Left colon (tissue), 2 donors: ENCODE results near the gene XYLT2. TPM values are rescaled to one million over a fixed set of nuclear protein-coding genes. Genes with fewer than 3 reads are reported as not detected.

Experiments used
- ATAC-seq: fragments of 200-7000 bp; cut with Tn5 transposase; one replicate; pipeline ENCODE4 v1.9.1; 2020; ENCODE audit warnings: mild to moderate bottlenecking, moderate library complexity
- DNase-seq, 2 donors: peaks; one replicate each; pipeline ENCODE4 v3.0.0-alpha.2; 2020
- intact Hi-C, 2 donors: fragments of 100-400 bp; cut with DNase I in 1 of 2; cut with micrococcal nuclease in 1 of 2; formaldehyde crosslinking; loops; one replicate each; pipeline versions ENCODE4 v1.11.2 to v1.14.0; 2022; cut with DNase I, micrococcal nuclease
- total RNA-seq, 2 donors: library from RNA; stranded (reverse); fragmentation: NEBNext Ultra II Directional; extraction: Animal tissue kit (Norgen Biotek cat#: 25700); gene quantifications; one replicate each; pipeline ENCODE4 v1.2.1, GENCODE V29; 2021
- donor health status: DM: no; HTN: no; CAD: no.
- donor health status: DM: yes; HTN: yes; CAD: no.

XYLT2 gene
- total RNA-seq, 2 donors from 2014 or later = 18.1 to 20.2 TPM

DNA sequence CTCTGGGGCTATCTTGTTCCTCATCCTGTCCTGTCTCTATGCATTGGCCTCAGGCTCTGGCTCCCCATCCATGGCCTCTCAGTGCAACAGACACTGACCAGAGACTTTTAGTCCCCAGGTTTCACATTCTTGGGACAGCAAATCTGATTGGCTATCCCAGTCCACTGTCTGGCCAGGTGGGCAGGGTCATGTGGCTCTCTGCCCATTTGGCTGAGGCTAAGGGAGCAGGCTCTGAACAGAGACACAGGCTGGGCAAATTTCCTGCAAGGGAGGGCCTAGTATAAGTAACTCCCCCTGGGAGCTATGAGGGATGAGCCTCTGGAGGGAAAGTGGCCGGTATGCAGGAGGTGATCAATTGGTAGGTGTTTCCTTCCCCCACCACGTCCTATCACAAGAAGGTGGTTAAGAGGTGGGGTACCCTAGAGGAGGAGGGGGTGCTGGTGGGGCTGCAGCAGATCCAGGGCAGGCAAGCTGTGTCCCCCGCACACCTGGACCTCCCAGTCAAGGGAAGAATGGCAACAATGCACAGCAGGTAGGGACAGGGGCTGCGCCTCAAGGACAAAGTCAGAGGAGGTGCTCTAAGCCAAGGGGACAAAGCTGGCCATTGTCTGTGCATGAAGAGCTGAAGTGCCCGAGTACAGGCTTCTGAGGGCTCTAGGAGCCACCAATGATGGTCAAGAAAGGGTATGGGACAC, 13.2 kb downstream of the XYLT2 start:
- intact Hi-C loops = no loop called here
- ATAC-seq (no peak), DNase-seq (peak in 1 of 2 donors; percentile 15)

DNA sequence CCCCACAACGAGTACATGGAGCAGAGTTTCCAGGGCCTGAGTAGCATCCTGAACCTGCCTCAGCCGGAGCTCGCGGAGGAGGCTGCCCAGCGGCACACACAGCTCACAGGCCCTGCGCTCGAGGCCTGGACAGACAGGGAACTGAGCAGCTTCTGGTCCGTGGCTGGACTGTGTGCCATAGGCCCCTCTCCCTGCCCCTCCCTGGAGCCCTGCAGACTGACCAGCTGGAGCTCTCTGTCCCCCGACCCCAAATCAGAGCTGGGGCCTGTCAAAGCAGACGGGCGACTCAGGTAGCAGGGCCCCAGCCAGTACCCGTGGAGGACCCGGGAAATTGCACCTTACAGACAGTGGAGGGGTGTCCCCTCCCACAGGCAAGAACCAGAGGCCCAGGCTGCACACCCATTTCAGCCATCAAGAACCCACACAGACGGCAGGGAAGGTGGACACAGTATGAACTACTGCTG, 14.1 kb downstream of the XYLT2 start:
- ATAC-seq (no peak), DNase-seq (peak in 1 of 2 donors; percentile 20)
- intact Hi-C loops = no loop called here

DNA sequence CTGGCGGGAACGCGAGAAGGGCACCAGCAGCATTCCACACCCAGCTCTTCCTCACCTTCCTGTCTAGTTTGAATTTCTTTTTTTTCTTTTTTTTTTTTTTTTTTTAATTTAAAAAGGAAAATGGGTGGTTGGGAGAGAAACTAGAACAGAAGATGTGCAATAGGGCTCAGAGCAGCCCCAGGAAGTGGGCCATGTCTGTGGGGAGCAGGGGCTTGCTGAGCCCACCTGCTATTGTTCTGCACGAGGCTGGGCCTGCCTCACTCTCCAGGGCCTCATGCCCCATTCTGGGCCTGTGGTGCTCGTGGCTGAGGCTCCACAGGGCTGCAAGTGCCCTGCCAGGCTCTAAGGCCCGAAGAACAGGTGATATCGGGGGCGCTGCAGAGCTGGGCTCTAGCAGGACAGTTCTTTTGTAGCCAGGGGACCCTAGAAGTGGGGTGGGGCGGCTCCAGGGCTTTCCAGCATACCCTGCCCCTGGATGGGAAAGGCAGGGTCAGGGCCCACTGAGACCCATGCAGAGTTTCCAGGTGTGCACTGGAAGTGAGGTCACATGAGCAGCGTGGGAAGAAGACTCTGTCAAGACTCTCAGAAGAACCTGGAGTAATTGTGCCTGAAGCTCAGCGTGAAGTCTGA, 14.7 kb downstream of the XYLT2 start:
- ATAC-seq = no peak
- peak in 1 of 2 donors; percentile 15 for DNase-seq
- intact Hi-C loops = no loop called here

DNA sequence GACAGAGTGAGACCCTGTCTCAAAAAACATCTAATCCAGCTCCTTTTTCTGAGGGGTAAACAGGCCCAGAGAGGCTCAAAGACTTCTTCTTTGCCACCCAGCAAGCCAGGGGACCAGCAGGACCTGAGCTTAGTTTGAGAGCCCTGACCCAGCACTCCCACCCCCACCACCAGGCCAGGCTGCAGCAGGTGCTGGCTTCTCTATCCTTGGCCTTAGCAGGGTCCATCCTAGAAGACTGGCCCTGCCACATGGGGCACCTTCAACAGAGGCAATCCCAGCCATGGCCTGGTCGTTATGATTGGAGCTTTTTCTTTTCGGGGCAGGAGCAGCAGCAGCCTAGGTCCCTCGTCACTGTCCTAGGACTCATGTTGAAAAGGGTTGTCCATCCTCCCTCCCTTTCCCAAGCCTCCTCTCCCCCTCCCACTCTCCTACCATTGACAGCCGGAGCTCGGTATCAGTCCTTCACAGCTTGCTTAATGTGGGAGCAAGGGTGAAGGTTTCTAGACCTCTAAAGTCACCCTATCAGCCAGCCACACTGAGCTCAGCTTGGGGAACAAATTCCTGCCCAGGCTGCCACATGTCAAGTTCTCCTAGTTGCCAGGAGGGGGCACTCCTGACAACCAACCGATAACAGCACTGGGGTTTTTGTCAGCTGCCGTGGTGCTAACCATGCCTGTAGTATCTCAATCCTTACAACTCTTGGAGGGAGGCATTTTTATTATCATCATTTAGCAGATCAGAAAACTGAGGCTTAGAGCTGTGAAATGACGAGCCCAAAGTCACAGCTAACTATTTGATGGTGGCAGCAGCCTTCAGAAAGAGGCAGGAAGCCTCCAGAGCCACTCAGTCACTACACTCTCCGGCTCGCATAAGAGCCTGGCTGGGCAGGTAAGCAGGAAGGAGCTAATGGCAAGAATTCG, 15.9 kb downstream of the XYLT2 start:
- ATAC-seq (peak; percentile 82), DNase-seq (peak; percentile 46 to 65)
- intact Hi-C loops = no loop called here

DNA sequence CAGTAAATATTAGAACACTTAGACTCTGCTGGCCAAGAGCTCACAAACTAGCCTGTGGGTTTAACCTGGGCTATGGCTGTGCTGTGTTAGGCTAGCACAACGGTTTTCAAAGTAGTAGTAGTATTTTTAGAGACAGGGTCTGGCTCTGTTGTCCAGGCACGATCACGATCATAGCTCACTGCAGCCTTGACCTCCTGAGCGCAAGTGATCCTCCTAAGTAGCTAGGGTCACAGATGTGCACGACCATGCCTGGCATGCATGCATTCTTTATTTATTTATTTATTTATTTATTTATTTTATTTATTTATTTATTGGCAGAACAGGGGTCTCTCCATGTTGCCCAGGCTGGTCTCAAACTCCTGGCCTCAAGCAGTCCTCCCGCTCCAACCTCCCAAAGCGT, 16.7 kb downstream of the XYLT2 start:
- ATAC-seq (no peak), DNase-seq (peak in 1 of 2 donors; percentile 15)
- intact Hi-C loops = no loop called here

DNA sequence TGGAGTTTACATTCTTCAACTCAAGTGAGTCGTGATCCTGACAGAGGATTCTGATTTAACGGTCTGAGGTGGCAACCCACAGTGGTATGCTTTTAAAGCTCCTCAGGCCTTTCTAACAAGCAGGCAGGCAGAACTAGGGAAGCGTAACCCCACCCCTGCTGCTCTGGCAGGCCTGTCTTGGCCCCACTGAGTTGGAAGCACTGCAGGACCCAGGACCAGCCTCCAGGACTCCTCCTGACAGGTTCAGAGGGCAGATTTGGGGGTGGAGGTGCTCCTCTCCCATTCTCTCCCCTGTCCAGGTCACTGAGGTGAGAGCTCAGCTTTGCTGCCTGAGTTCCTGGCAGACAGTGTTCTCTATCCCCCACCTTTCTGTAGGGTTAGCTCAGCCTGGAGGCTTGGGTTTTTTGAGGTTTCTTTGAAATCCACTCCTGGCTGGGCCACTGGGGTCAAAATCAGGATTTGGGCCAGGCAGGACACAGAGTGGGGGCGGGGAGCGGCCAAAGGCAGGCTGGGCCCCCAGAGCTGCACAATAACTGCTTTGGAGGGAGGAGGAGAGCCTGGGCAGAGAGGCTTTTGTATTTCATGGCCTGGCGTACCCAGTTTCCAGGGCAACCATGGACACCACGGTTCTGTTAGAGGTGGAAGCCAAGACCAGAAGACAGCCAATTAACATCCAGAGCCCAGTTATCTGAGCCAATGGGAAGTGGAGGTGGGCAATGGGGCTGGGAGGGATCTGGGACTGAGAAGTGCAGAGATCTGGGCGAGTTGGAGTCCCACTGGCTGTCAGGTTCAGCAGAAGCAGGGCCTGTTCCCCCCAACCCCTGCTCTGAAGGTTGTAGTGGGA, 17.5 kb downstream of the XYLT2 start:
- peak in 1 of 2 donors; percentile 23 for DNase-seq
- ATAC-seq = no peak
- intact Hi-C loops = no loop called here

DNA sequence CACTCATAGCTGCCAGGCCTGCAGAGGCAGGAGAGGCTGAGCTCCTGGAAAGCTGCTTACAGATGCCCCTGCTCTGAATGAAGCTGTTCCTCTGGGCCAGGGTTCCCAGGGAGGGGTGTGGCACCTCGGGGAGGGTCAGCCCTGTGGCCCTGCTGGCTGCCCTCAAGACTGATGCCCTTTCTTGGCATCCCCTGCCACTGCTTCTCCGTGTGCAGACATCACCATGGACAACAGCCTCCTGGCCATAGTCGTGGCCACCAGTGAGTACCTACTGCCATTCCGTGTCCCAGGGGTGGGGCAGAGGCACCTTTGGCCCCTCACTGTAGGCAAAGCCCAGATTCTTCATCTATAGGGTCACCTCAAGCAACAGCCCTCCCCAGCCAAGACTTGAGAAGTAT, 18.1 kb downstream of the XYLT2 start:
- ATAC-seq (peak; percentile 9), DNase-seq (peak in 1 of 2 donors; percentile 16)
- intact Hi-C loops = no loop called here

DNA sequence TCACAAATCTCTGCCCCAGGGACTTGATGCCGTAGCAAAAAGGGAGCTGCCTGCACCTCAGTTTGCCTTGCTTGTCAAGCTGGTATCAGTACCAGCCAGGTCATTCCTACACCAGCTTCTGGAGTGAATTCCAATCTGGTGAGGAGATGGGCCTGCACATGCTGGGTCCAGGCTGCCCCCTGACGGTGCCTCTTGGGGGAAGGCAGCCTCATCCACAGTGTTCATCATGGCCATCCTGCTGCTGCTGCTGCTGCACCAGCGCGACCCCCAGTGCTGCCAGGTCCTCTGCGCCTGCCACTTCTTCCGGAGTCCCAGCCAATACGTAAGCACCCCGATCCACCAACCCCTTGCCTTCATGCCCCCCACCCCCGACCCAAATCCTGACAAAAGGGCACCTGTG, 18.8 kb downstream of the XYLT2 start:
- DNase-seq (no peak), ATAC-seq (no peak)
- intact Hi-C loops = no loop called here

DNA sequence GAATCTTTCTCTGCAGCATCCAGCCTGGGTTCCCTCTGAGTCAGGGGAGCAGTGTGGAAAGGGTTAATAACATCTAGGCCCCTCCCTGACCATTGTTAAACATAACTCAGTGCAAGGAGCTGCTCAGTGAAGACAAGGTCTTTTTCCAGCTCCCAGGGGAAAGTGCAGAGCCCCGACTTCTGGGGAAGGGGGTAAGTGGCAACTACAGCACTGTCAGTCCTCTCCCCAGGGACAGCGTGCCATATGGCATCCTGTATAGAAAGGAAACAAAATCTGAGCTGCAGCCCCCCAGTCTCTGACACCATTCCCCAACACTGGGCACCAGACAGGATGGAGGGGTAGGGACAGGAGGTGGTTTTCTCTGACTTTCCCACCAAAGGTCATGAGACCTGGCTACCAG, 19.2 kb downstream of the XYLT2 start:
- DNase-seq (no peak), ATAC-seq (no peak)
- intact Hi-C loops = no loop called here

DNA sequence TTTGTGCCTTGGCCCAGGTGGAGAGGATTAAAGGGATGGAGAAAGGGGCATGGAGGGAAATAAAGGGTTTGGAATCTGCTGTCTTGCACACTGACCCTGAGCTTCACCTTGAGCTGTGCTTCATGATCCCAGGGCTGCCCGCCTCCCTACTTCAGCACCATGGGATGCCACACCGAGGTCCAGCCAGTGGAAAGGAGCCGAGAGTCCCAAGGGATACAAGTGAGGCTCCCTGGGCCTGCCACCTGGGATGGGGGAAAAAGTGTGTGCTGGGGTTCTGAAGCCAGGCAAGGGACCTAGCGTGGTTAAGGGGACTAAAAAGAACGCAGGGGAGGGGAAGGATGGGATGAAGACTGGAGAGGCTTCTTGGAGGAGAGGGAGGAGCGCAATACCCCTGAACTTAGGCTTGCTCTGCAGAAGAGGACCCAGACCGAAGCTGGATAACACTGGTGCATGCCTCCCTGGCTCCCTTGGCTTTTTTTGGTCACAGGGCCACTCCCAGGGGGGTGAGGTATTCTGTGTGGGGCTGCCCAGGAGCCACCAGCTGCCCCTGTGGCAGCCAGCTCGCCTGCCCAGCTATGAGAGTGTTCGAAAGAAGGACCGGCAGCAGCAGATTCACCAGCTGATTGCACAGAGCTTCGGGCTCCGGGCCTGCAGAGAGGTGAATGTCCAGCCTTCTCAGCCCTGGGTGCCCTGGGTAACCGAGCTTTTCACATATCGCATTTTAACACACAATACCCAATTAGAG, 19.9 kb downstream of the XYLT2 start:
- peak in 1 of 2 donors; percentile 18 for DNase-seq
- intact Hi-C loops = no loop called here
- ATAC-seq = no peak

DNA sequence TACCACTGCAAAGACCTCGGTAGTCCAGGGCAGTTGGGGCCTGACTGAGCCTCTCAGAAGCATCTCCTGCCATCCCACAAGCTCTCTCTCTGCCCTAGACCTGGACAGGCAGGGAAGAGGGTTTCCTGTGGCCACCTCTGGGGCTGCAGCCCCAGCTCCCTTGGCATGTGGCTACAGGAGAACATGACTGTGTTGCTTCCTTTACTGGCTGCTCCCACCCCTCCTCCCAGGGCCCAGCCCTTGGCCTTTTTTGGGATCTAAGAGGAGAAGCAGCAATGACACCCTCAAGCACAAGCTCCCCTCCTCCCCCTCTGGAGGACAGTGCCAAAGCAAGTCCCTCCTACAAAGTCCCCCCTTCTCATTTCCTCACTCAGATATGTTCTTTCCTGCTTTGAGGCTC, 21.5 kb downstream of the XYLT2 start:
- intact Hi-C loops = no loop called here
- DNase-seq (peak in 1 of 2 donors; percentile 10), ATAC-seq (no peak)

DNA sequence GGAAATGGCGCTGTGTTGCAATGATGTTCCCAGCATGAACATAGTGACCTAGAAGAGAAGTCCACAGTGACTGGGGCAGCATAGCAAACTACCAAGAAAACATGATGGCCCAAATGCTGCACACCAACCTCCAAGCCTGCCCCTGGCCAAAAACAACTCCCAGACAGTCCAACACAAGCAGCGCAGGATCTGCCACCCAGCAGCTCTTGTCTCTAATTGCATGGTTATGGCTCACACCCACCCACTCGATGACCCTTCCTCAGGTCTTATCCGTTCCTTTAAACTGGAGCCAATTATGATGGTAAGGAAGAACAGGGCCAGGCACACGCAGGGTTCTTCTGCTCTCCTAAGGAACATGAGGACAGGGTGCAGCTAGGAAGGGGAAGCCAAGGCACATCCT, 24.1 kb downstream of the XYLT2 start:
- DNase-seq (no peak), ATAC-seq (no peak)
- intact Hi-C loops = no loop called here

DNA sequence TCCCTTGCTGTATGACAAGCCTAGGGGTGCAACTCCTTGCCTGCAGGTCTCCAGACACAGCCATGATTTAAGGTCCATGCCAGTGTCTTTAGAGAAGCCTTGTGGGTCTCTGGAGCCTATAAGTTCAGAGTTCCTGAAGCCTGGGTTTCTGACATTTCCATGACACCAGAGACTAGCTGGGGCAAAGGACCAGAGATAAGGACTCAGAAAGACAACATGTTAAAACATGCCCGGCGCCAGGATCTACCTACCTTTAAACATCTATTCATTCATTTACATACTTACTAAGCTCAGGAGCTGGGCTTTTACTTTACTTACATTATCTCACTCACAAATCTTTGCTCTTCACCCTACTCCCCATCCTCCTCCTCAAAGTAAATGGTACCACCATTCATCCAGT, 25.6 kb downstream of the XYLT2 start:
- intact Hi-C loops = no loop called here
- DNase-seq (no peak), ATAC-seq (no peak)

DNA sequence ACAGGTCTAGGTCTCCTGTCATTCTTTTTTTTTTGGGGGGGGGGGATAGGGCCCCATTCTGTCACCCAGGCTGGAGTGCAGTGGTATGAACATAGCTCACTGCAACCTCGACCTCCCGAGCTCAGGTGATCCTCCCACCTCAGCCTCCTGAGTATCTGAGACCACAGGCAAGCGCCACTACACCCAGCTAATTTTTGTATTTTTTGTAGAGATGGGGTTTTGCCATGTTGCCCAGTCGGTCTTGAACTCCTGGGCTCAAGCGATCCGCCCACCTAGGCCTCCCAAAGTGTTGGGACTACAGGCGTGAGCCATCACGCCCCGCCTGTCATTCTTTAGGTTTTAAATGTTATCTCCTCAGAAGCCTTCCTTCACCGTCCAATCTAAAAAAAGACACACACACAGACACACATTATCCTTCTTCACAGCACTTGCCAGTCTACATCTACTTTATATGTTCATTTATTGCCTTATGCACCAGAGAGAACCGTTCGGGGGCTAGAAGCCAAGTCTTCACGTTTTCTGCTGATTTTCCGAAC, 26.4 kb downstream of the XYLT2 start:
- no peak for DNase-seq
- peak; percentile 13 for ATAC-seq
- intact Hi-C loops = no loop called here

DNA sequence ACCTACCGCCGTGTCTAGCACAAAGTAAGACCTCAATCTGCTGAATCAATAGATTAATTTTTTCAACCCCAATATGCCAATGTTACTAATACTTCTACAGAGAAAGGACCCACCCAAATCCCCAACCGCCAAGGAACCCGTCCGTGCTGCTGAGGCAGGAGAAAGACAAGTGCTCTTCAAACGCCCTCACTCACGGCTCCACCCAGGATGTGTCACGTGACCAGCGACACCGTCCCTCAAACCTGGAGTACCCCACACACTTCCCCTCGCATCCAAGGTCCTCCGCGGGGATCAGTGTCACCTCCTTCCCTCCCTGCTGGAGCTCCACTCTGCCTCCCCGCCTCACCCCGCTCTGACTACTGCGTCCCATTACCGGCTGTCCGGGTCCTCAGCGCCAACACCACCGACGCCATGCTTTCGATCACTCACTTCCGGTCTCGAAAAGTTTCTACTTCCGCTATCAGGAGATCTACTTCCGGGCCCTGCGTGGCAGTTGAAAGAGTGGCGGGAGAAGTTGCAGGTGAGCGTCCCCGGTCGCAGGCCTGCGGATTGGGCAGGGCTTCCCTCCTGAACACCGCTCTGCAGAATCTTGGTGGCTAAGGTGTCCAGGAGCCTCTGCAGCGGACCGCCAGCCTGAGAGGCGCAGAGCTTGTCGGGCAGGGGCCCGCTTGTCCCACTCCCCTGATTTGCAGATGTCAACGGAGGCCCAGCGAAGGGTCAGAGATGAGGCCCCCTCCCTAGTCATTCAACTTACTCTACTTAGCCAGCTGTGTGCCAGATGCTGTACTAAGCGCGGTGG, 27.0 kb downstream of the XYLT2 start, which contains the start of the genes EME1 and MRPL27:
Gene EME1 (plus strand): TSS at position 472 of the 799 bp plus-strand sequence. CDS start 1,980 bp downstream, outside the sequence.
Gene MRPL27 (minus strand): TSS at position 427 of the 799 bp plus-strand sequence. CDS start 14 bp downstream, at position 413.
- peak; percentile 89 to 91 for DNase-seq

DNA sequence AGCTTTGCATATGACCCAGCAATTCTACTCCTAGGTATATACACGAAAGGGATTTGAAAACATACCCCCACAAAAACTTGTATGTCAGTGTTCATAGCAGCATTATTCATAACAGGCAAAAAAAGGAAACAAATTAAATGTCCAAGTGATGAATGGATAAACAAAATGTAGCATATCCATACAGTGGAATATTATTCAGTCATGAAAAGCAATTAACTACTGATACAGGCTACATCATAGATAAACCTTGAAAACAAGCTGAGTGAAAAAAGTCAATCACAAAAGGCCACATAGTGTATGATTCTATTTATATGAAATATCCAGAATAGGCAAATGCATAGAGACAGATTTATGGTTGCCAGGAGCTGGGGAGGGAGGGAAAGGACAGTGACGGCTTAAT, 27.8 kb downstream of the XYLT2 start:
- no peak for ATAC-seq
- no peak for DNase-seq
- intact Hi-C loops = no loop called here

More for the DNA sequence above, 27.0 kb downstream of the XYLT2 start, which contains the start of the genes EME1 and MRPL27:
- ATAC-seq = peak; percentile 91
- intact Hi-C loops = no loop called here
